Measurements from ENCODE around the gene INTS11.

The INTS11 gene

GRCh38 chr1:1343811-1344421 is 19.5 kb upstream of the INTS11 start:
- DNase-seq (ENCODE audit: low spot score): no peak

DNA sequence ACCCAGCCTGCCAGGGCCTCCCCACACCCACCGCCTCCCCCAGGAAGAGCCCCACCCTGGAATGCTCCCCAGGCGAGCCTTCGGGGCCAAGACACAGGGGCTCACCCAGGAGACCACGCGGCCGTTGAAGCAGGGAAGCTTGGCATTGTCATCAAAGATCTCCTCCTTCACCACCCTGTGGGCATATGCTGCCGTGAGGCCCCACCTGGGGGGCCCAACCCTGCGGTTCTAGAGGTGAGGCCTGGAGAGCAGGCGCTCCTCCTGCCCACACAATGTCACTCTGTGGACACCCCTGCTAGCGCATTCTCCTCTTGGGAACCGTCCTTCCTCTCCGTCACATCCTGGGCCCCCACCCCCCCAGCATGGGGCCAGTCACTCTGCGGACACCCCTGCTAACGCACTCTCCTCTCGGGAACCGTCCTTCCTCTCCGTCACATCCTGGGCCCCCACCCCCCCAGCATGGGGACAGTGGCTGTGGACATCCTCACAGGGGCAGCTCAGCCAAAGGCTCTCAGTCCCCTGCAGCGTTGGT is 18.2 kb upstream of the INTS11 start:
- no peak for DNase-seq (ENCODE audit: low spot score)

GRCh38 chr1:1342061-1342562 is 17.7 kb upstream of the INTS11 start:
- DNase-seq (ENCODE audit: low spot score): no peak

DNA sequence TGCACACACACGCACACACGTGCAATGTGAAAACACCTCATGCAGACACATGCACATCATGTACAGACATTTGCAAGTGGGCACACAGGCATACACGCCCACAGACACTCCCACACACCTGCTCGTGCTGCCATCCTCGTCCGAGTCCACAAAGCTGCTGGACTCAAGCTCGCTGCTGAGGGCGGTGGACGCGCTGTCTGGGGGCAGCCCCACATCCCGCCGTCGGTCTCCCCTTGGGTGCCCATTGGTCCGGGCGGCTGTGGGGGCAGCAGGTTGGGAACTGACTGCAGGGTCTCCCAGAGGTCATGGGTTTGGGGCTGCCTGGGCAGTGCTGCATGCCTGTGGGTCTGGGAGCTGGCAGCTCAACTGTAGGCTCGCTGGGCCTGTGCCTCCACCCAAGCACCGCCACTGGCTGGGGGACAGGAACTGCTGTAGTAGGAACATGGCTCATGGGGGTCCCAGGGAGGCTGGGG is 17.1 kb upstream of the INTS11 start:
- DNase-seq (ENCODE audit: low spot score): no peak

DNA sequence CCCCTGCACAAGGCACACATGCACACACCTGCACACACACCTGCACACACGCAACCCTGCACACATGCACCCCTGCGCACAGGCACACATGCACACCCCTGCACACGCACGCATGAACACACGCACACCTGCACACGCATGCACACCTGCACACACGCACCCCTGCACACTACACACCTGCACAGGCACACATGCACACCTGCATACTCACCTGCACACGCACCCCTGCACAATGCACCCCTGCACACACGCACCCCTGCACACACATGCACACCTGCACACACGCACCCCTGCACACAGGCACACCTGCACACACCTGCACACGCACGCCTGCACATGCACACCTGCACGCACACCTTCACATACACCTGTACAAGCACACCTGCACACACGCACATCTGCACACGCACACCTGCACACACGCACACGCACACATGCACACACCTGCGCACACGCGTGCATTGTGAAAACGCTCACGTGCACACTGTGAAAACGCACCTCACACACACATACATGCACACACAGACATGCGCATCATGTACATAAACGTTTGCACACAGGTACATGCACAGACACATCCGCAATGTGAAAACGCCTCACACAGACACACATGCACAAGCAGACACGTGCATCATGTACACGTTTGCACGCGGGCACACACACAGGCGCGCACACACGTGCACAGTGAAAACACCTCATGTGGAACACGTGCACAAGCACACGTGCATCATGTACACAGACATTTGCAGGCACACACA is 16.5 kb upstream of the INTS11 start:
- no peak for DNase-seq (ENCODE audit: low spot score)

DNA sequence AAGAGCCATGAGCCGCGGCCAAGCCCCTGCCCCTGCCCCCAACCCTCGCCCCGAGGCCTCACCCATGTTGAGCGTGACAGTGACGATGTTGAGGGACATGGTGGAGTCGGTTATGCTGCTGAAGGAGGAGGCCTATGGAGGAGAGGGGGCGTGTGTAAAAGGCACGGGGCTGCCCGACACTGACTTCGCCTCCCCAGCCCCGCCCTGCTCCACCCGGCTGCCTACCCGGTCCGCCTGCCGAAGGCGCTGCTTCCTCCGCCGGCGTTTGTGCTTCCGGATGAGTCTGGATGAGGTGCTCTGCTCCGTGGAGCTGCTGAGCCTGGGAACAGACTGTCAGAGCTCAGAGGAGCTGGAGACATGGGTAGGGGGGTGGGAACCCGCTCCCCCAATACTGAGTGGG is 15.7 kb upstream of the INTS11 start:
- DNase-seq (ENCODE audit: low spot score): no peak

GRCh38 chr1:1338278-1338677 is 13.8 kb upstream of the INTS11 start:
- no peak for DNase-seq (ENCODE audit: low spot score)

- DNase-seq (ENCODE audit: low spot score): no peak
Measured at GRCh38 chr1:1337793-1338147, 13.3 kb upstream of the INTS11 start.

DNA sequence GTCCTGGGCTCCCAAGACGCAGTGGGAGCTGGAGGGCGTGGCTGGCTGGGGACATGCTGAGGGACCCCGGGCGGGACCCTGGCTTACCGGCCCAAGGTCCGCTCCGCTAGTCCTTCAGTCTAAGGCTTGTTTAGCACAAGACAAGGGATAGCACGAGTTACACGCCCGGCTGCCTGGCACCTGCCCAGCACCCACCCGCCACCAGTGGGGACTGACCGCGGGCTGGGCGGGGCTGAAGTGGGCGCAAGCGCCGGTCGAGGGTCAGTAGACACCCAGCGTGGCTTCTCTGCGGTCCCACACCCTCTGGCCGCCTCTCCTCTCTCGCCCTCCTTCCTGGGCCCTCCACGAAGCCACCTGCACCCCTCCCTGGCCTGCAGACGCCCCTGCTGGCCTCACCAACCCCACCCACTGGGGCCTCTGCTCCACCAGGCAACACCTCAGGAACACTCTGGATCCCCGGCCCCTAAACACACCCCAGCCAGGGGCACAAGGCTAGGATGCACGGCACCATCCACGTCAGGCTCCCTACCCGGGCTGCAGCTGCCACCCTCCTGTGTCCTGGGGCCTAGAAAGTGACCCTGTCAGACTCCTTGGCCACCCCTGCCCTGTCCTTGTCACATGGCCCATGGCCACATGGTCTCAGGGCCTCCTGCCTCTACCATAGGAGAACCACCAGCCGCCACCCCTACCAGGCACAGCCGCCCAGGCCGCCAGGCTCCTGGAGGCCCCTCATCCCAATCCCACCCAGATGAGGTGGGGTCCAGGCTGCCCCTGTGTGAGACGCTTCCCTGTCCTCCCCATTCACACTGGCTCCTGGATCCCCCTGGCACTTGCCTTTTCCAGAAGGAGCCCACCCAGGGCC is 12.7 kb upstream of the INTS11 start:
- DNase-seq (ENCODE audit: low spot score): no peak

GRCh38 chr1:1336446-1336845 is 12.0 kb upstream of the INTS11 start:
- no peak for DNase-seq (ENCODE audit: low spot score)

- DNase-seq (ENCODE audit: low spot score): no peak
Measured at GRCh38 chr1:1335792-1336248, 11.4 kb upstream of the INTS11 start.

DNA sequence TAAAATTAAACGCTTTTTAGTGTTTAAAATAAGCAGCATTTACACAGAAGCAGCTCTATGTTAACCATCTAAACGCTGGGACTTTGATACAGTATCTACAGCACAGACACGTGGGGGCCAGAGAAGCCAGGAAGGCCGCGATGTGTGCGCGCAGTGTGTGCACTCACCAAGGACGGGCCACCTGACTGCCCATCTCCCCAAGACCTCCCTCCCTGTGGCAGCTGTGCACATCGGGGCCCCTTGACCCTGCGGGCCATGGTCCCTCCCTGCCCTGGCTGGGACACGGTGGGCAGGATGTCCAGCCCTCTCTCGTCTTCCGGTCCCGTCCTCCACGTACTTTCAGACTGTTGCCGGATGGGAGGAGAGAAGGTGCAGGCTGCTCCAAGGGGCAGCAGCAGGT is 10.8 kb upstream of the INTS11 start:
- DNase-seq (ENCODE audit: low spot score): no peak

DNA sequence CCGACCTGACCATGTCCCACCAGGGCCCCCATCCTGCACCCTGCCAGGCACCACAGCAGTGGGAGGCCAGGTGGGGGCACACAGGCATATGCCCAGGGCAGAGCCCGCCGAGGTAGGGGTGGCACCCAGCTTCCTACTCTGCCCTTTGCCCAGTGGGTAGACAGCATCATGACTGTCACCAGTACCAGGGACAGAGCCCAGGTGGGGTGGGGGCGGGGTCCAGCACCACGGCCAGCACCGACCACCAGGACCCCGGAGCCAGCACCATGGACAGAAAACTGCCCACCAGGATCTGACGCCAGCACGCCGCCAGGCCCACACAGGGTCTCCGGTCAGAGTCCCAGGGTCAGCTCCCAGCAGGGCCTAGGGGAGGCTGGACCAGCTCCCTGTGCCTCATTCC is 10.4 kb upstream of the INTS11 start:
- no peak for DNase-seq (ENCODE audit: low spot score)

- DNase-seq (ENCODE audit: low spot score): no peak
Measured at GRCh38 chr1:1333551-1334241, 9.2 kb upstream of the INTS11 start.

GRCh38 chr1:1332774-1333480 is 8.5 kb upstream of the INTS11 start:
- no peak for DNase-seq (ENCODE audit: low spot score)

- no peak for DNase-seq (ENCODE audit: low spot score)
Measured at GRCh38 chr1:1332031-1332755, 7.7 kb upstream of the INTS11 start.

DNA sequence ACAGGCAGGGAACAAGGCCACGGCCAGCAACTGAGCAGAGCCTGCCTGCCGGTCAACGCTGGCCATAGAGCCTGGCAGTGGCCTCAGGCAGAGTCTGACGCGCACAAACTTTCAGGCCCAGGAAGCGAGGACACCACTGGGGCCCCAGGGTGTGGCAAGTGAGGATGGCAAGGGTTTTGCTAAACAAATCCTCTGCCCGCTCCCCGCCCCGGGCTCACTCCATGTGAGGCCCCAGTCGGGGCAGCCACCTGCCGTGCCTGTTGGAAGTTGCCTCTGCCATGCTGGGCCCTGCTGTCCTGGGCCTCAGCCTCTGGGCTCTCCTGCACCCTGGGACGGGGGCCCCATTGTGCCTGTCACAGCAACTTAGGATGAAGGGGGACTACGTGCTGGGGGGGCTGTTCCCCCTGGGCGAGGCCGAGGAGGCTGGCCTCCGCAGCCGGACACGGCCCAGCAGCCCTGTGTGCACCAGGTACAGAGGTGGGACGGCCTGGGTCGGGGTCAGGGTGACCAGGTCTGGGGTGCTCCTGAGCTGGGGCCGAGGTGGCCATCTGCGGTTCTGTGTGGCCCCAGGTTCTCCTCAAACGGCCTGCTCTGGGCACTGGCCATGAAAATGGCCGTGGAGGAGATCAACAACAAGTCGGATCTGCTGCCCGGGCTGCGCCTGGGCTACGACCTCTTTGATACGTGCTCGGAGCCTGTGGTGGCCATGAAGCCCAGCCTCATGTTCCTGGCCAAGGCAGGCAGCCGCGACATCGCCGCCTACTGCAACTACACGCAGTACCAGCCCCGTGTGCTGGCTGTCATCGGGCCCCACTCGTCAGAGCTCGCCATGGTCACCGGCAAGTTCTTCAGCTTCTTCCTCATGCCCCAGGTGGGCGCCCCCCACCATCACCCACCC is 6.9 kb upstream of the INTS11 start, which contains the start of gene TAS1R3:
Gene TAS1R3 (plus strand): TSS at position 213 of the 898 bp plus-strand sequence. CDS start 66 bp downstream, at position 279.
- no peak for DNase-seq (ENCODE audit: low spot score)

GRCh38 chr1:1330366-1331067 is 6.1 kb upstream of the INTS11 start:
- DNase-seq (ENCODE audit: low spot score): no peak
